GM12891 (cell line): Measurements from ENCODE around the gene NEK6.
A peak's percentile ranks its signal among the peaks of the same experiment; 100 is the strongest.

Experiments
- POLR2A ChIP-seq: IDR thresholded peaks from 2 replicates; pipeline ENCODE4 v1.6.1; 2011; ENCODE audit warnings: low read depth, low read length, control low read depth
- POLR2AphosphoS5 ChIP-seq: IDR thresholded peaks from 2 replicates; pipeline ENCODE4 v1.6.1; 2011; ENCODE audit warnings: low read depth, low read length, control low read depth

GRCh38 chr9:124297915-124298645, 40.3 kb downstream of the NEK6 start:
- no peak for TF ChIP-seq POLR2AphosphoS5
- TF ChIP-seq POLR2A = peak; percentile 23; the same call in 1 of the 2 replicates
